Activated B cell treated with CpG ODN at 0.5 μM for 24 hours (primary cell): Measurements from ENCODE around the gene CBFB. TPM values are rescaled to one million over a fixed set of nuclear protein-coding genes. Genes with fewer than 3 reads are reported as not detected.
A peak's percentile ranks its signal among the peaks of the same experiment; 100 is the strongest.

Experiments used
- ATAC-seq: fragments of 200-7000 bp; cut with Tn5 transposase; one replicate; pipeline ENCODE4 v1.10.0; 2021; ENCODE audit warnings: low read depth, mild to moderate bottlenecking, moderate library complexity
- CTCF ChIA-PET: fragments of 350-600 bp; sonication (Branson Sonifier 250); formaldehyde crosslinking; loops from one replicate; lab custom pipeline; 2021; ENCODE audit warnings: antibody characterized with exemption; lab: Charles Lee
- POLR2A ChIA-PET: fragments of 350-600 bp; sonication (Branson Sonifier 250); formaldehyde crosslinking; loops from one replicate; lab custom pipeline; 2021; ENCODE audit warnings: antibody characterized with exemption; lab: Charles Lee
- DNase-seq: peaks from one replicate; pipeline ENCODE4 v3.0.0; 2022
- H3K27ac Mint-ChIP-seq: one replicate; pipeline ENCODE4 v1.8.0; 2020; ENCODE audit warnings: mixed read lengths
- H3K27me3 Mint-ChIP-seq: one replicate; pipeline ENCODE4 v1.8.0; 2021; ENCODE audit warnings: mixed read lengths
- H3K36me3 Mint-ChIP-seq: one replicate; pipeline ENCODE4 v1.8.0; 2021; ENCODE audit warnings: low read depth, mixed read lengths
- H3K4me1 Mint-ChIP-seq: one replicate; pipeline ENCODE4 v1.8.0; 2021; ENCODE audit warnings: mixed read lengths
- H3K4me3 Mint-ChIP-seq: one replicate; pipeline ENCODE4 v1.8.0; 2020; ENCODE audit warnings: mild to moderate bottlenecking, mixed read lengths
- H3K9me3 Mint-ChIP-seq: one replicate; pipeline ENCODE4 v1.8.0; 2020; ENCODE audit warnings: mixed read lengths
- CTCF ChIP-seq: fragments of 200-600 bp; IDR thresholded peaks from one replicate; pipeline ENCODE4 v1.8.0; 2022; ENCODE audit warnings: antibody characterized with exemption, mild to moderate bottlenecking
- intact Hi-C: fragments of 100-400 bp; cut with micrococcal nuclease; formaldehyde crosslinking; loops from one replicate; pipeline ENCODE4 v1.15.1; 2024
- total RNA-seq: library from RNA; stranded (reverse); gene quantifications from 2 replicates; pipeline ENCODE4 v1.2.3, GENCODE V29; 2022

The CBFB gene
- total RNA-seq, 1 donor from 2014 or later, result 66.6 TPM

DNA sequence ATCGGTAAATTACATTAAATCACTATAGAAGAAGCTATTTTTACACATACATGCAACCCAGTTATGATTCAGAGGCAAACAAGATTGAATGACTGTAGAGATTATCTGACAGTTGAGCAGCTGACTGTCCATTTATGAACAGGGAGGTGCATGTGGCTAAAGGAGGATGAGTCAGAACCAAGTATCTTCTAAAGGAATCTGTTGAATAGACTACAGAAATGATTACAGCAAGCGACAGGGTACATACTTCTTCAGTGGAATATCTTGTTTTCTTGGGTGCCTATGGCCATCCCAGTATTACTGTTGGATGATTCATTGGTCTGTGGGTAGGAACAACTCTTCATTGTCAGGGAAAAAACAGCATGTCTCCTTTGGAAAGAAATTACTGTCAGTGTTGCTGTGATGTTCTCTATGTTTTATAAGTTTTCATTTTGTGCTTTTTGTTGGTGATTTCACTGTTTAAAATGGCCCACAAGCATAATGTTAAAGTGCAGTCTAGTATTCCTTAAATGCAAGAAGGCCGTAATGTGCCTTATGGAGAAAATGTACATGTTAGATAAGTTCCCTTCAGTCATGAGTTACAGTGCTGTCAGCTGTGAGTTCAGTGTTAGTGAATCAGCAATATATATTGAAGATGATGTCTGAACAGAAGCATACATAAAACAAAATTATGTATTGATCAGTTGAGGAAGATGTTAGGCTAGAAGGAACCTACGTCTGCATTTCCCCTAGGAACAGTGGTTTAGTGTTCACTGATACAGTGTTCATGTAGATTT is 27.0 kb downstream of the CBFB start:
- Mint-ChIP-seq H3K27me3 (no peaks in the 10 kb centered on the region), H3K36me3 (peaks cover 33% of the 10 kb centered on the region), H3K9me3 (no peaks in the 10 kb centered on the region)

GRCh38 chr16:67063008-67063407 is 34.1 kb downstream of the CBFB start:
- DNase-seq (no peak), ATAC-seq (no peak)
- H3K9me3 Mint-ChIP-seq, result no peaks in the 10 kb centered on the region
- H3K27me3 Mint-ChIP-seq, result no peaks in the 10 kb centered on the region
- CTCF ChIA-PET, result no interaction called here
- no peak for TF ChIP-seq CTCF
- POLR2A ChIA-PET, result no interaction called here
- intact Hi-C loops, result no loop called here
- peaks cover 22% of the 10 kb centered on the region for H3K4me1 Mint-ChIP-seq
- peak overlapping the region; percentile 3 for H3K27ac Mint-ChIP-seq
- H3K4me3 Mint-ChIP-seq, result peak overlapping the region; percentile 15
- H3K36me3 Mint-ChIP-seq, result peaks cover 29% of the 10 kb centered on the region

More for the DNA sequence above, 27.0 kb downstream of the CBFB start:
- peaks cover 29% of the 10 kb centered on the region for H3K4me1 Mint-ChIP-seq
- ChIA-PET POLR2A (no interaction called here), CTCF (no interaction called here)
- no peak overlapping the region for H3K27ac Mint-ChIP-seq
- ATAC-seq (no peak), DNase-seq (no peak)
- no peak for TF ChIP-seq CTCF
- intact Hi-C loops, result loop anchor here (1.0 kb wide), 1 partner anchor 16 kb away; no protein-coding TSS in a partner anchor
- H3K4me3 Mint-ChIP-seq, result no peak overlapping the region

GRCh38 chr16:67068212-67068753 is 39.3 kb downstream of the CBFB start:
- H3K9me3 Mint-ChIP-seq, result no peaks in the 10 kb centered on the region
- intact Hi-C loops, result no loop called here
- H3K4me1 Mint-ChIP-seq, result peaks cover 3% of the 10 kb centered on the region
- no peaks in the 10 kb centered on the region for H3K27me3 Mint-ChIP-seq
- CTCF ChIA-PET, result no interaction called here
- ATAC-seq (no peak), DNase-seq (no peak)
- H3K4me3 Mint-ChIP-seq, result no peak overlapping the region
- TF ChIP-seq CTCF, result no peak
- H3K27ac Mint-ChIP-seq, result no peak overlapping the region
- H3K36me3 Mint-ChIP-seq, result peaks cover 46% of the 10 kb centered on the region
- POLR2A ChIA-PET, result no interaction called here

DNA sequence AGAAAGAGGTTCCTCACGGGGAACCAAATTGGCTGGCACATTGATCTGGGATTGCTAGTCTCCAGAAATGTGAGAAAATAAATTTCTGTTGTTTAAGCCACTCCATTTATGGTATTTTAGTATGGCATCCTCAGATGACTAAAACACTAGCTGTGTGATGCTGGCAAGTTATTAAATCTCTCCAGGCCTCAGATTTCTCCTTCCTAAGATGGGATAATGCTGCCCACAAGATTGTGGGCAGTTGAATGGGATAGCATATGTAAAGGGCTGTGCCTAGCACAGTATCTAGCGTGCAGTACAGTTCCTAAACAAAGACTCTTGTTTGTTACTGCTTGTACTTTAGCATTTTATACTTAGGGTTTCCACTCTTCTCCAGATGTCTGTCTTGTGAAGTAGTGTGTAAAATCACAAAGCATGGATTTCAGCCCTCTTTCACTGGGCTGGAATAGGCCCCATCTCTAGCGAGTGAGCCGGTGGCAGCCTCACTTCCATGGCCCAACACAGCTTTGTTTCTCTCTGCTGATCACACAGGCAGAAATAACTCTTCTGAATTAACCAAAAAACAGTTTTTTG is 42.6 kb downstream of the CBFB start:
- ChIA-PET CTCF (no interaction called here), POLR2A (no interaction called here)
- no peak overlapping the region for H3K27ac Mint-ChIP-seq

More for the DNA sequence above, 42.6 kb downstream of the CBFB start:
- H3K4me3 Mint-ChIP-seq, result no peak overlapping the region
- H3K9me3 Mint-ChIP-seq, result no peaks in the 10 kb centered on the region
- no peaks in the 10 kb centered on the region for H3K27me3 Mint-ChIP-seq
- intact Hi-C loops, result loop anchor here (5.0 kb wide), 1 partner anchor 34 kb away; no protein-coding TSS in a partner anchor
- peaks cover 62% of the 10 kb centered on the region for H3K36me3 Mint-ChIP-seq
- no peak for TF ChIP-seq CTCF
- ATAC-seq, result no peak
- DNase-seq, result no peak
- H3K4me1 Mint-ChIP-seq, result no peaks in the 10 kb centered on the region
